ENCODE data around the gene TNFRSF18. TPM values are rescaled to one million over a fixed set of nuclear protein-coding genes. Genes with fewer than 3 reads are reported as not detected.

TNFRSF18 gene
- polyA plus RNA-seq, 1 donor from 2014 or later, result not detected

DNA sequence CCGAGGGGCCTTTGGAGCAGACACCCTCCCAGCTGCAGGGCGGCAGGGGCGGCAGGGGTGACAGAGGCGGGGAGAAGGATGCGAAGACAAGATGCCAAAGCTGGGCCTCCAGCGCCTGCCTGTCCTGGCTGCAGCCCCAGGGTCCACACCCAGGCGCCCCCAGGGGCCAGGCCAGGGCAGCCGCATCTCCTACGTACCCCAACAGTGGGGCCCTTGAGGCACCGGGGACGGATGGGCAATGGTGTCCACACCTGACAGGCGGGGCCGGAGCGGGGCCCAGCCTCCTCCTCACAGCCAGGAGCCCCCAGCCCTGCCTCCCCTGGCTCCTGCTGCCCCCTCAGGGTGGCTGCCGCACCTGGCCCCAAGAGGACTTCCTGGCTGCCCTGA lies 32.8 kb upstream of the TNFRSF18 start:
- no peaks in the 10 kb centered on the region for H4K20me1 ChIP-seq (ENCODE audit: insufficient read depth)
- no peaks in the 10 kb centered on the region for H3K36me3 ChIP-seq (ENCODE audit: insufficient read depth, low read length)
- no peak overlapping the region for H2AFZ ChIP-seq (ENCODE audit: low read depth, low read length)
- TF ChIP-seq, protein P1, sequence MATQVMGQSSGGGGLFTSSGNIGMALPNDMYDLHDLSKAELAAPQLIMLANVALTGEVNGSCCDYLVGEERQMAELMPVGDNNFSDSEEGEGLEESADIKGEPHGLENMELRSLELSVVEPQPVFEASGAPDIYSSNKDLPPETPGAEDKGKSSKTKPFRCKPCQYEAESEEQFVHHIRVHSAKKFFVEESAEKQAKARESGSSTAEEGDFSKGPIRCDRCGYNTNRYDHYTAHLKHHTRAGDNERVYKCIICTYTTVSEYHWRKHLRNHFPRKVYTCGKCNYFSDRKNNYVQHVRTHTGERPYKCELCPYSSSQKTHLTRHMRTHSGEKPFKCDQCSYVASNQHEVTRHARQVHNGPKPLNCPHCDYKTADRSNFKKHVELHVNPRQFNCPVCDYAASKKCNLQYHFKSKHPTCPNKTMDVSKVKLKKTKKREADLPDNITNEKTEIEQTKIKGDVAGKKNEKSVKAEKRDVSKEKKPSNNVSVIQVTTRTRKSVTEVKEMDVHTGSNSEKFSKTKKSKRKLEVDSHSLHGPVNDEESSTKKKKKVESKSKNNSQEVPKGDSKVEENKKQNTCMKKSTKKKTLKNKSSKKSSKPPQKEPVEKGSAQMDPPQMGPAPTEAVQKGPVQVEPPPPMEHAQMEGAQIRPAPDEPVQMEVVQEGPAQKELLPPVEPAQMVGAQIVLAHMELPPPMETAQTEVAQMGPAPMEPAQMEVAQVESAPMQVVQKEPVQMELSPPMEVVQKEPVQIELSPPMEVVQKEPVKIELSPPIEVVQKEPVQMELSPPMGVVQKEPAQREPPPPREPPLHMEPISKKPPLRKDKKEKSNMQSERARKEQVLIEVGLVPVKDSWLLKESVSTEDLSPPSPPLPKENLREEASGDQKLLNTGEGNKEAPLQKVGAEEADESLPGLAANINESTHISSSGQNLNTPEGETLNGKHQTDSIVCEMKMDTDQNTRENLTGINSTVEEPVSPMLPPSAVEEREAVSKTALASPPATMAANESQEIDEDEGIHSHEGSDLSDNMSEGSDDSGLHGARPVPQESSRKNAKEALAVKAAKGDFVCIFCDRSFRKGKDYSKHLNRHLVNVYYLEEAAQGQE (IDR thresholded peaks at IDR 0.05; ENCODE audit: borderline replicate concordance), result no peak
- TF ChIP-seq EP300 (conservative IDR thresholded peaks at IDR 0.05; ENCODE audit: poor library complexity, severe bottlenecking), result no peak
- no peak overlapping the region for H3K27ac ChIP-seq (ENCODE audit: low read length)
- no peak overlapping the region for H3K4me2 ChIP-seq (ENCODE audit: low read length)
- no peaks in the 10 kb centered on the region for H3K9me2 ChIP-seq (ENCODE audit: insufficient read depth, low read length)
- no peaks in the 10 kb centered on the region for H3K27me3 ChIP-seq (ENCODE audit: insufficient read depth, low read depth, low read length)
- H3K9ac ChIP-seq (ENCODE audit: low read length), result no peak overlapping the region
- H3K9me3 ChIP-seq (ENCODE audit: low read length), result no peaks in the 10 kb centered on the region
- H3K79me2 ChIP-seq (replicated peaks; ENCODE audit: insufficient read depth, low read length), result no peaks in the 10 kb centered on the region
- no peaks in the 10 kb centered on the region for H3F3A ChIP-seq (ENCODE audit: insufficient read depth, low read length, poor library complexity, severe bottlenecking)
- H3K4me3 ChIP-seq (ENCODE audit: low read length), result no peak overlapping the region

GRCh38 chr1:1238702-1239178 lies 32.3 kb upstream of the TNFRSF18 start:
- Histone ChIP-seq H3K79me2 (replicated peaks; ENCODE audit: insufficient read depth, low read length) (no peaks in the 10 kb centered on the region), H3K27me3 (ENCODE audit: insufficient read depth, low read depth, low read length) (no peaks in the 10 kb centered on the region), H3K9me2 (ENCODE audit: insufficient read depth, low read length) (no peaks in the 10 kb centered on the region), H4K20me1 (ENCODE audit: insufficient read depth) (no peaks in the 10 kb centered on the region), H3K9me3 (ENCODE audit: low read length) (no peaks in the 10 kb centered on the region), H3K4me2 (ENCODE audit: low read length) (no peak overlapping the region), H3K9ac (ENCODE audit: low read length) (no peak overlapping the region), H3K36me3 (ENCODE audit: insufficient read depth, low read length) (no peaks in the 10 kb centered on the region), H3K27ac (ENCODE audit: low read length) (no peak overlapping the region), H3F3A (ENCODE audit: insufficient read depth, low read length, poor library complexity, severe bottlenecking) (no peaks in the 10 kb centered on the region), H3K4me3 (ENCODE audit: low read length) (no peak overlapping the region), H2AFZ (ENCODE audit: low read depth, low read length) (no peak overlapping the region)
- no peak for TF ChIP-seq SMC3 (conservative IDR thresholded peaks at IDR 0.05; ENCODE audit: poor library complexity)
- TF ChIP-seq MXI1 (conservative IDR thresholded peaks at IDR 0.05; ENCODE audit: poor library complexity, severe bottlenecking), result no peak
- TF ChIP-seq EZH2 (IDR thresholded peaks at IDR 0.05; ENCODE audit: borderline replicate concordance, insufficient read depth, low read length, poor library complexity, severe bottlenecking), result no peak
- TF ChIP-seq TAF1 (IDR thresholded peaks at IDR 0.05; ENCODE audit: low read depth), result no peak
- no peak for TF ChIP-seq POLR2AphosphoS5 (IDR thresholded peaks at IDR 0.05)
- TF ChIP-seq, protein P1 (IDR thresholded peaks at IDR 0.05; ENCODE audit: borderline replicate concordance), result no peak
- TF ChIP-seq EP300 (conservative IDR thresholded peaks at IDR 0.05; ENCODE audit: poor library complexity, severe bottlenecking), result no peak
- no peak for TF ChIP-seq RAD21 (conservative IDR thresholded peaks at IDR 0.05)
- no peak for TF ChIP-seq CTCF (IDR thresholded peaks at IDR 0.05; ENCODE audit: poor library complexity, severe bottlenecking)

Measured in neural cell (in vitro differentiated cells).